ENCODE measurements around the gene ZNF831.

ZNF831 gene

DNA sequence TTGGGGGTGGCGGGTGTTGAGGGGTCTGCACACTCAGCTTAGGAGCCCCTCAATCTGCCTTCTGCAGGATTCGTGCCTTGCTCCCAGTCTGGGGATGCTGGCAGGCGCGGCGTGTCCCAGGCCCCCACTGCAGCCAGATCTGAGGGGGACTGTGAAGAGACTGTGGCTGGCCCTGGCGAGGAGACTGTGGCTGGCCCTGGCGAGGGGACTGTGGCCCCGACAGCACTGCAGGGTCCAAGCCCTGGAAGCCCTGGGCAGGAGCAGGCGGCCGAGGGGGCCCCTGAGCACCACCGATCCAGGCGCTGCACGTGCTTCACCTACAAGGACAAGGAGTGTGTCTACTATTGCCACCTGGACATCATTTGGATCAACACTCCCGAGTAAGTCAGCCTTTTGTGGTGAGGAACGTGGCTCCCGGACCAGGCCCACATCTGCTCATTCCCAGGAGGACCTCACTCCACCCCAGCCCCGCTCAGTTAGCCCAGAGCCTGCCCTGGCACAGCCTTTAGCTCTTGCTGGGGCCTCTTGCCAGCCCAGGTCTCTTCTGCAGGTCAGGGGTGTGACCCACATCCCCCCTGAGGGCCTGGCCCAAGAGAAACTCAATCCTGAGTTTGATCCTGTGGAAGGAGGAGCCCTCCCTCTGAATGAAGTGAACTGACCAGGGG, 137.9 kb downstream of the ZNF831 start:
- no peak for DNase-seq (ENCODE audit: low read depth, low spot score)

- DNase-seq (ENCODE audit: low read depth, low spot score) = no peak
Measured at GRCh38 chr20:59305908-59306655, 142.5 kb downstream of the ZNF831 start.

GRCh38 chr20:59307270-59307669, 143.6 kb downstream of the ZNF831 start:
- DNase-seq (ENCODE audit: low read depth, low spot score) = no peak
